T-helper 2 cell treated with Interferon-gamma antibody and Interleukin-4, amounts not matched to agents 5 μg/mL and 100 μg/mL, for 36 hours (primary cell): ENCODE data around the gene TOP2B.

Source experiments
- DNase-seq: peaks from one replicate; pipeline ENCODE4 v3.0.0; 2021; ENCODE audit warnings: low spot score
- H3K27ac Mint-ChIP-seq: one replicate; pipeline ENCODE4 v1.8.0; 2021; ENCODE audit warnings: mild to moderate bottlenecking, mixed read lengths
- H3K27me3 Mint-ChIP-seq: one replicate; pipeline ENCODE4 v1.8.0; 2021; ENCODE audit warnings: low read depth, mixed read lengths
- H3K36me3 Mint-ChIP-seq: one replicate; pipeline ENCODE4 v1.8.0; 2021; ENCODE audit warnings: low read depth, mixed read lengths
- H3K4me1 Mint-ChIP-seq: one replicate; pipeline ENCODE4 v1.8.0; 2021; ENCODE audit warnings: low read depth, mixed read lengths
- H3K4me3 Mint-ChIP-seq: one replicate; pipeline ENCODE4 v1.8.0; 2022; ENCODE audit warnings: mild to moderate bottlenecking, moderate library complexity, mixed read lengths
- H3K9me3 Mint-ChIP-seq: one replicate; pipeline ENCODE4 v1.8.0; 2021; ENCODE audit warnings: mixed read lengths

The TOP2B gene

DNA sequence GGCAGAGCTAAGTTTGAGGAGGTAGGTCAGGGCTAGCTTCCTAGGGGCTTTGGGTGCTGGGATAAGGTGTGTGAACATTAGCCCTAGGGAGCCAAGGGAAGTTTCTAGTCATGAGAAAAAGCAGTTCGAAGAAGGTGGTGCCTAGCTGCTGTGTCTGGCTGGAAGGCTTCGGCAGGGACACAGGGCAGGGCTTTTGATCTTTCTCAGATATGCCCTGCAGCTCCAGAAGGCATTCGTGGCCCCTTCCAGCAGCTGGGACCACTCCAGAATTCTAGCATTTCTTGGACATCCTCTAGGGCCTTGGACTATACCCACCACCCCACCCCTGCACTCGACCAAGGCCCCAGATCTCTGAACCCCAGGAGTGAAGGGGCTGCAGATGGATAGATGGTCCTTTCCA is 88.6 kb downstream of the TOP2B start:
- Mint-ChIP-seq H3K36me3 (no peaks in the 10 kb centered on the region), H3K27me3 (no peaks in the 10 kb centered on the region), H3K4me3 (no peak overlapping the region), H3K27ac (no peak overlapping the region), H3K4me1 (no peaks in the 10 kb centered on the region), H3K9me3 (no peaks in the 10 kb centered on the region)
- DNase-seq: no peak

GRCh38 chr3:25575001-25575400 is 89.7 kb downstream of the TOP2B start:
- no peak overlapping the region for H3K27ac Mint-ChIP-seq
- no peaks in the 10 kb centered on the region for H3K27me3 Mint-ChIP-seq
- DNase-seq: no peak
- H3K4me3 Mint-ChIP-seq: no peak overlapping the region
- H3K36me3 Mint-ChIP-seq: no peaks in the 10 kb centered on the region
- no peaks in the 10 kb centered on the region for H3K4me1 Mint-ChIP-seq
- no peaks in the 10 kb centered on the region for H3K9me3 Mint-ChIP-seq

DNA sequence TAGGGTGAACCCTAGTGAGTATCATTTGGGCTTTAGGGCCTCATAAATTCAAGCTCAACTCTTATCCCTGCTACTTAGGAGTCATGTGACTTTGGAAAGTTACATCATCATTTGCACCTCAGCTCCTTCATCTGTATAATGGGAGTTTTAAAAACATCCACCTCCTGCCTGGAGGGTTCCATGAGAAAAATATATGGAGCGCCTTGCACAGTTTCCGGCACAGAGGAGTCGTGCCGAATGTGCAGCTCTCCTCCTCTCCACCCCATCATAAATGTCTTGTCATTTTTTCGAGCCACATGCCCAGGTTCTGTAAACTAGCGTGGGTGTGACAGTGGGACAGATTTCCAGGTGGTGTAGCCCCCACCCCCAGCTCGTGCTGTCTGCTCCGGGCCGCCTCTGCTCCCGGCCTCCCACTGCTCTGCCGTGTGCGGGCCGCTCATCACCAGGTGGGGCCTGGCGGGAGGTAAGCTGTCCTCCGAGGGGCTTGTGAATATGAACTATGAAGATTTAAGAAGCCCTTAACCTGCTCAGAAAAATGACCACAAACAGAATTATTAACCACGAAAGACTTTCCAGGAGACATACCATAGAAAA is 90.4 kb downstream of the TOP2B start:
- H3K4me1 Mint-ChIP-seq: no peaks in the 10 kb centered on the region
- no peak overlapping the region for H3K4me3 Mint-ChIP-seq
- no peak overlapping the region for H3K27ac Mint-ChIP-seq
- no peaks in the 10 kb centered on the region for H3K36me3 Mint-ChIP-seq
- H3K27me3 Mint-ChIP-seq: no peaks in the 10 kb centered on the region
- no peaks in the 10 kb centered on the region for H3K9me3 Mint-ChIP-seq
- no peak for DNase-seq

DNA sequence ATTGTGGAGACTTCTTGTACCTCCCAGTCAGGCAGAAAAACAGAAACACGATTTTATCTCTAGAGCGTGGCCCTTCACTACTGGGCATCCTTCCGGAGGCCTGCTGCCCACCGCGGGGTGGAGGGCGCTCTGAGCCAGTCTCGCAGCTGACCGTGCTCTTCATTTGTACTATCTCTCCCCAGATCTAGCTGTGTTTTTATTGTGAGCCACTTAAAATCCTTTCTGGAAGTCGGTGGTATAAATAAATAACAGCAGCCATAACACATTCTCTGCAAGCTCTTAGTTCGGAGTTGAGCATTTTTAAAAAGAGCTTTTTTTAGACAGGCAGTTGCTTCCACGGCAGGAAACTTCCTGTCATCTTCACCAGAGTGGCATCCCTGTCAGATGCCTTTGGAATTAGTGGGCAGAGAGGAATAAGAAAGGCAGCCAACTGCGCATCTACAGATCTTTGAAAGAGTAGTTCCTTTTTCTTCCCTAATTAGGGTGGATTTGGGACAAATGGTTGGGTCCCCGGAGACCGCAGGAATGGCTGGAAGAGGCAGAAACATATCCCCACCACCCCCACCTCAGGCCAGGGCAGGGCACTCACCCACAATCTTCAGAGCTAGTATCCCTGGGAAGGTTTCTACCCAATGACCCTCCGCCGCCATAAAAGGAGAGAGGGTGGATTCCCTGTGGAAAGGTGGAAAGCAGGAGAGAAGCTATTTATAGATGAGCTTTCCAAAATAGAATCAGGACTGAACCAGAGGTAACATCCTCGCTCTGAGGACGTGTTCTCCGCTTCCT is 91.1 kb downstream of the TOP2B start:
- H3K27me3 Mint-ChIP-seq: no peaks in the 10 kb centered on the region
- H3K27ac Mint-ChIP-seq: no peak overlapping the region
- DNase-seq: no peak
- H3K4me1 Mint-ChIP-seq: no peaks in the 10 kb centered on the region
- H3K36me3 Mint-ChIP-seq: no peaks in the 10 kb centered on the region
- no peaks in the 10 kb centered on the region for H3K9me3 Mint-ChIP-seq
- no peak overlapping the region for H3K4me3 Mint-ChIP-seq

DNA sequence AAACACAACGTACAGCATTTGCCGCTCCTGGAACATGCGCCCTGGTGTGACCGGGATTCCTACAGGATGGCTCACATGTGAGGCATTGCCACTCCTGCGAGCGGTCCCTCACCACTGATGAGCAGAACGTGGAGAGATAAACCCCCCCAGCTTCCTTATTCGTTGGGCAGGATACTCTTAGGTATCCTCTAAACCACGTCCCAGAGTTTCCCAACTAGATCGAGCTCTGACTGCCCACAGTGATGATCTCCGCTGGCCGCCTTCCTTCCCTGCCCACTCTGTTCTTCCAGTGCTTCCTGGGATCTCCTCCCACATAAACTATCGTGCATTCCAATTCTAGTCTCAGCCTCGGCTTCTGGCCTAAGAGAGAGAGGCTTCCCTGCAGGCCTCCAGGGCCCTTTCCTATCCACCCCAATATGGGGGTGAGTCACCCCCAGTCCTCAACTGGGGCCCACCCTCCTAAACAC is 91.8 kb downstream of the TOP2B start:
- Mint-ChIP-seq H3K9me3 (no peaks in the 10 kb centered on the region), H3K36me3 (no peaks in the 10 kb centered on the region), H3K27ac (no peak overlapping the region), H3K4me1 (no peaks in the 10 kb centered on the region), H3K27me3 (no peaks in the 10 kb centered on the region), H3K4me3 (no peak overlapping the region)
- no peak for DNase-seq

GRCh38 chr3:25572336-25572735 is 92.4 kb downstream of the TOP2B start:
- Mint-ChIP-seq H3K9me3 (no peaks in the 10 kb centered on the region), H3K4me1 (no peaks in the 10 kb centered on the region), H3K36me3 (no peaks in the 10 kb centered on the region), H3K27ac (no peak overlapping the region), H3K4me3 (no peak overlapping the region), H3K27me3 (no peaks in the 10 kb centered on the region)
- DNase-seq: no peak

DNA sequence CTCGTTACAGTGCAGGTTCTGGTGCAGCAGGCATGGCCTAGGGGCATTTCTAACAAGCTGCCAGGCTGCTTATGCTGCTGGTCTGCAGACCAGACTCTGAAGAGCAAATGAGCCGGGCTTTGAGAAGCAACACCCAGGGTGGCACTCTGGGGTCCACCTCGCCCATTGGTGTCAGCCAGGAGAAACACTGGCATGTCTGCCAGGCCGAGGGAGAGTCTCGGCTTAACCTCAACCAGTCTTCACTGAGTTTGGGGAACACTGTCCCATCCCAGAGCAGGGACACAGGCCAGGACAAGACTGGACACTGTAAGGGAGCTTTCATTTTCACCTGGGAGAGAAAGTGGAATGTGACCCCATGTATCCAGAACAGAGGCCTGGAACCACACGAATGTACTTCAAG is 93.4 kb downstream of the TOP2B start:
- Mint-ChIP-seq H3K27ac (no peak overlapping the region), H3K36me3 (no peaks in the 10 kb centered on the region), H3K9me3 (no peaks in the 10 kb centered on the region), H3K4me3 (no peak overlapping the region), H3K4me1 (no peaks in the 10 kb centered on the region), H3K27me3 (no peaks in the 10 kb centered on the region)
- no peak for DNase-seq

GRCh38 chr3:25568525-25569078 is 96.1 kb downstream of the TOP2B start:
- no peak overlapping the region for H3K4me3 Mint-ChIP-seq
- H3K36me3 Mint-ChIP-seq: no peaks in the 10 kb centered on the region
- no peaks in the 10 kb centered on the region for H3K9me3 Mint-ChIP-seq
- H3K4me1 Mint-ChIP-seq: no peaks in the 10 kb centered on the region
- no peaks in the 10 kb centered on the region for H3K27me3 Mint-ChIP-seq
- DNase-seq: no peak
- no peak overlapping the region for H3K27ac Mint-ChIP-seq

DNA sequence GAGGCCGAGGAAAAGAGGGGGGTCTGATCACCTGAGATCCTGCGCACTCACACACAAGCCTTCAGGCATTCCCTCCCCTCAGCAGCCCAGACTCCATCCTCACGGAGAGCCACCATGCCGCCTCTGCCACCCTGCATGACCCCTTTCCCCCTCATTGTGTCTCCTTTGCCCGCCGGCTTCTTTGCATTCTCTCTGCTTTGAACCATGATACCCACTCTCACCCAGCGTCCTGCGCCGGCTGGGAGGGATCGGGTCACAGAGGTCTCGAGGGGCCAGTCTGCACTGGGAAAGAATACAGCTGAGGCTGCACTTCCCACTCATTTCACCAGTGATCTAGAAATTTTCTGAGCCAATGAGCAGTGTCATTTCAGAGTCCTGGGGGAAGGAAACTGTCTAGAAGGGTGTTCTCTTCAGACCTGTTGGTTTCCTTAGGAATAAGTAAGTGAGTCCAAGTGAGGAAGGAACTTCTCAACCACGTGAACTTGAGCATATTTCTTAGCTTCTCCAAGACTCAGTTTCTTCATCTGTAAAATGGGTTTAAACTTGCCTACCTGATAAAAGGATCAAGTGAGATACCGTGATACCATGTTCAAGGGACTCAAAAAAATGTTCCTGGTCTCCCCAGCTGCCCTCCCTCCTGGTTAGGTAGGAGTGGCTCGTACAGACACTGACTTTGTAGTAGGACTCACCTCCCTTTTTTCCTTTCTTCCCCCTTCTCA is 96.7 kb downstream of the TOP2B start:
- Mint-ChIP-seq H3K9me3 (no peaks in the 10 kb centered on the region), H3K4me1 (no peaks in the 10 kb centered on the region), H3K27me3 (no peaks in the 10 kb centered on the region), H3K4me3 (no peak overlapping the region), H3K27ac (no peak overlapping the region), H3K36me3 (no peaks in the 10 kb centered on the region)
- no peak for DNase-seq

DNA sequence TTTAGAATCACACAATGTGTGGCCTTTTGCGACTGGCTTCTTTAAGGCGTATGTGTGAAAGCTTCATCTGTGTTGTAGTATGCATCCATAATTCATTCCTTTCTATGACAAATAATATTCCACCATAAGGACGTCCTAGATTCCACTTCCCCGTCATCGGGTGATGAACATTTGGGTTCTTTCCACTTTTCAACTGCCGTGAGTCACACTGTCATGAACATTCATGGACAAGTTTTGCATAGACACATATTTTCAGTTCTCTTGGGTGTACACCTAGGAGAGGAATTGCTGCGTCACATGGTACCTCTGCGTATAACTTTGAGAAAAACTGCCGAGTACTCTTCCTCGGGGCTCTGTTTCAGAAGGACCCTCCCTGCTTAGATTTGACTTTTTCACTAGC is 97.3 kb downstream of the TOP2B start:
- no peaks in the 10 kb centered on the region for H3K4me1 Mint-ChIP-seq
- no peak overlapping the region for H3K27ac Mint-ChIP-seq
- H3K27me3 Mint-ChIP-seq: no peaks in the 10 kb centered on the region
- no peaks in the 10 kb centered on the region for H3K9me3 Mint-ChIP-seq
- DNase-seq: no peak
- no peaks in the 10 kb centered on the region for H3K36me3 Mint-ChIP-seq
- no peak overlapping the region for H3K4me3 Mint-ChIP-seq

DNA sequence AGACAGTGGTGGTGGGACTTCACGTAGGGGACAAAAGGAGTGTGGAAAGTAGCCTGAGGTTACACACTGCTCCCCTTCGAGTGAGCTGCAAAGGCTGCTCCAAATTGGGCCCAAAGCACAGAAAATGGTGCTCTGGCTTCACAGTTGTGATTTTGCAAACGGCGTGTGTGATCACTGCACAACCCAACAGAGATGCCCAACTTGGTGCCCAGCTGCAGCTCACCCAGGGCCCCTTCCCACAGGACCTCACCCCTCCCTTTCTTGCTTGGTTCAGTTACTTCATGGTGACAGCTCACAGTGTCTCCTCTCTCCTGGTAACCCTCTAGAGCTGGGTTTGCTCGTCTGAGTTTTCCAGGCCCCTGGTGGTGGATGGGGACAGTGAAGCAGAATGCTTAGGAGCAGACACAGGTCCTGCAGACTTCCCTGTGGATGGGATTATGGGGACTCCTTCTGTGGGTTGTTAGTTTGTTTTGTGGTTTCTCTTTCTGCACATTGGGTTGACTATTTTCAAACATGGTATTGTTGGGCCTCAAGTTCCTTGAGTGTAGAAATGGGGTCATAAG is 98.3 kb downstream of the TOP2B start:
- Mint-ChIP-seq H3K27me3 (no peaks in the 10 kb centered on the region), H3K27ac (no peak overlapping the region), H3K9me3 (no peaks in the 10 kb centered on the region), H3K36me3 (no peaks in the 10 kb centered on the region), H3K4me3 (no peak overlapping the region), H3K4me1 (no peaks in the 10 kb centered on the region)
- DNase-seq: no peak

DNA sequence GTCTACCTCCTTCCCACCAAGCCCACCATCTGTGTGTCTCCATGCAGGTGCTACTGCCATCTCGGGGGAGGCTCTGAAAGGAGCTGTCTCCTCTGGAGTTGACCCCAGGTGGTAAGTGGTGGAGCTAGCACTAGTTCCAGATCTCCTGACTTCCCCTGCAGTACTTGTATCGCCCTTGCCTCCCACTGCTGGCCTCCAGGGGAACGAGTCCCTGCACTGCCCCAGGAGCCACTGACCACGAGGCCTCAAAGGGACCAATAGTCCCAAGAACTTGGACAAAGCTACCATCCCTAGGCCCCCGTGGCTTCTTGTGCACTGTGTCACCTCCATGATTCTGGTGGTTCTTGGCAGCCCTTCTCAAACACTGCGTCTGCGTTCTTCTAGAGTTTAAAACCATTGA is 98.9 kb downstream of the TOP2B start:
- Mint-ChIP-seq H3K9me3 (no peaks in the 10 kb centered on the region), H3K36me3 (no peaks in the 10 kb centered on the region), H3K4me3 (no peak overlapping the region), H3K4me1 (no peaks in the 10 kb centered on the region), H3K27ac (no peak overlapping the region), H3K27me3 (no peaks in the 10 kb centered on the region)
- DNase-seq: no peak

DNA sequence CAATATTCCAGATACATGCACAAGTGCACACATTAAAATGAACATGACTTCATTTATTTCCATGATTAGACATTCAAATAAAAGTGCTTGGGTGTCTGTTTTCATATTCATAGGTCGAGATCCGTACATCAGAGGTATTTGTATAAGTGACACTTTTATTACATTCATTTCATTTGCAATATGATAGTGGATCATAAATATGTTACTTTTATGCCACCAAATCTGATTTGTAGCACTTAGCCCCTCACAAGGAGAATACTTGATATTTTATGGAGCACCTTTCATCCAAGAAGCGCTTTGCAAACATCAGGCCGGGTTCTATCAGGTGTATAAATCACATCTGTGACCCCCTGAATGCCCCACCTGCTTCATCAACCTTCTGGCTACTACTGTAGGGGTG is 100.6 kb downstream of the TOP2B start:
- Mint-ChIP-seq H3K36me3 (no peaks in the 10 kb centered on the region), H3K27ac (no peak overlapping the region), H3K9me3 (no peaks in the 10 kb centered on the region), H3K27me3 (no peaks in the 10 kb centered on the region), H3K4me3 (no peak overlapping the region), H3K4me1 (no peaks in the 10 kb centered on the region)
- no peak for DNase-seq

- Mint-ChIP-seq H3K4me1 (no peaks in the 10 kb centered on the region), H3K27me3 (no peaks in the 10 kb centered on the region), H3K9me3 (no peaks in the 10 kb centered on the region), H3K4me3 (no peak overlapping the region), H3K27ac (no peak overlapping the region), H3K36me3 (no peaks in the 10 kb centered on the region)
- DNase-seq: no peak
Observed at GRCh38 chr3:25563601-25564000, 101.1 kb downstream of the TOP2B start.
